ENCODE data around the gene CDKAL1. TPM values are rescaled to one million over a fixed set of nuclear protein-coding genes. Genes with fewer than 3 reads are reported as not detected.

Gene CDKAL1
- total RNA-seq, 1 donor from 2014 or later = 9.1 TPM

GRCh38 chr6:21198032-21198640 lies 663.9 kb downstream of the CDKAL1 start:
- Histone ChIP-seq H3K4me1 (peaks cover 23% of the 10 kb centered on the region), H3K4me3 (no peak overlapping the region), H3K9me3 (replicated peaks) (peaks cover 6% of the 10 kb centered on the region), H3K27me3 (ENCODE audit: low read depth) (no peaks in the 10 kb centered on the region), H3K36me3 (peaks cover 5% of the 10 kb centered on the region), H3K27ac (replicated peaks) (no peak overlapping the region)
- intact Hi-C loops (cut with micrococcal nuclease) = no loop called here
- no peak for DNase-seq
- TF ChIP-seq CTCF (IDR thresholded peaks at IDR 0.05; ENCODE audit: borderline replicate concordance) = no peak

DNA sequence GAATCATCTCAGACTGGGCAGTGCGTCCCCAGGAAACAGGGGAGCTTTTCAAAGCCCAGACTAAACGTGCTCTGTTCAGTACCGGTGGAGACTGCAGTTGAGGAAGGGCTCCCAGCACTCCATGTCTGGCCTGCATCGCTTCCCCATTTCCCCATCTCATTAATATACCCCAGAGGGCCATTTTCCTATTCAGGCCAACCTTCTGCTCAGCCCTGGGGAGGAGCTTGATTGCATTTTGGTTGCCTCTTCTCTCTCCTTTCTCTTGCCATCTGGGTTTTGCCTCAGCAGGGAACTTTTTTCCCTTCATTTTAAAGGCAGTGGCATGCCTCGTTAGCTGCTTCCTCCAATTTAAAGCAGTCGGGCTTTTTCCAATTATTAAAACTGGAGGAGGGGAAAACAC lies 665.0 kb downstream of the CDKAL1 start:
- no peak for DNase-seq
- Histone ChIP-seq H3K36me3 (peaks cover 5% of the 10 kb centered on the region), H3K9me3 (replicated peaks) (no peaks in the 10 kb centered on the region), H3K4me1 (peaks cover 23% of the 10 kb centered on the region), H3K27ac (replicated peaks) (no peak overlapping the region), H3K4me3 (no peak overlapping the region), H3K27me3 (ENCODE audit: low read depth) (no peaks in the 10 kb centered on the region)
- intact Hi-C loops (cut with micrococcal nuclease) = no loop called here
- no peak for TF ChIP-seq CTCF (IDR thresholded peaks at IDR 0.05; ENCODE audit: borderline replicate concordance)

DNA sequence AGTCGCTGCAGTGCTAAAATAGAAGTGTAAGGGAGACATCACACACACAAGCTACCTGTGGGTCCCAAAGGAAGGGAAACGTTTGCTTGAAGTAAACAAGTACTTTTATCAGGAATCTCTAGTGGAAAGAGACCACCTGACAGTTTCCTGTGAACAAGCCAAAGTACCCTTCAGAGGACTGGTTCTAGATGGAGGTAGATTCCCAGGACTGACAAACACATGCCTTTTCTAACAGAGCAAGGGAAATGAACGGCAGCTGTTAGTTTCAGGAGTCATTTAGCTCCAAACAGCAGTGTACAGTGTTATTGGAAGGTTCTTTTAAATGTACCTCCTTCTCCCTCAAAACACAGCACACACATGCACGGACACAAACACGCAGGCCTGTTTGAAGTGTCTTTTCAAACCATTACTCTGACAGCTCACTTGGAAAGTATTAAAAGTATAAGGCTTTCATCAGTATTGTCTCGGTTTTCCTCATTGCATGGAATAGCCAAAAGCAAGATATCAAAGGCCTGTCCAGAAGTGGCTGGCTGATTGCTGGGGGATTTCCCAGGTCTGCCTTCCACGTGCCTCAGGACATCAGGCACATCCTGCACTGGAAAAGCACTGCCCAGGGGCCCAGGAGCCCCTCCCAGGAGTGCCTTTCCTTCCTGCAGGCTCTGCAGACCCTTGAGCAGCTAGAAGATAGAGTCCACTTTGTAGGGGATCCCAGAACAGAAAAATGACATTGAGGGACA lies 666.0 kb downstream of the CDKAL1 start:
- peaks cover 10% of the 10 kb centered on the region for H3K36me3 ChIP-seq
- no peaks in the 10 kb centered on the region for H3K27me3 ChIP-seq (ENCODE audit: low read depth)
- H3K4me3 ChIP-seq = no peak overlapping the region
- peaks cover 23% of the 10 kb centered on the region for H3K4me1 ChIP-seq
- H3K27ac ChIP-seq (replicated peaks) = no peak overlapping the region
- no peaks in the 10 kb centered on the region for H3K9me3 ChIP-seq (replicated peaks)
- intact Hi-C loops (cut with micrococcal nuclease) = no loop called here
- no peak for DNase-seq
- TF ChIP-seq CTCF (IDR thresholded peaks at IDR 0.05; ENCODE audit: borderline replicate concordance) = no peak

GRCh38 chr6:21201187-21201586 lies 666.9 kb downstream of the CDKAL1 start:
- no peak overlapping the region for H3K4me3 ChIP-seq
- H3K27me3 ChIP-seq (ENCODE audit: low read depth) = no peaks in the 10 kb centered on the region
- H3K27ac ChIP-seq (replicated peaks) = no peak overlapping the region
- intact Hi-C loops (cut with micrococcal nuclease) = no loop called here
- no peak for TF ChIP-seq CTCF (IDR thresholded peaks at IDR 0.05; ENCODE audit: borderline replicate concordance)
- H3K4me1 ChIP-seq = peaks cover 23% of the 10 kb centered on the region
- H3K9me3 ChIP-seq (replicated peaks) = no peaks in the 10 kb centered on the region
- H3K36me3 ChIP-seq = peaks cover 10% of the 10 kb centered on the region
- no peak for DNase-seq

GRCh38 chr6:21201637-21202350 lies 667.5 kb downstream of the CDKAL1 start:
- Histone ChIP-seq H3K36me3 (peaks cover 10% of the 10 kb centered on the region), H3K27me3 (ENCODE audit: low read depth) (no peaks in the 10 kb centered on the region), H3K27ac (replicated peaks) (no peak overlapping the region), H3K9me3 (replicated peaks) (no peaks in the 10 kb centered on the region), H3K4me1 (peaks cover 23% of the 10 kb centered on the region), H3K4me3 (no peak overlapping the region)
- TF ChIP-seq CTCF (IDR thresholded peaks at IDR 0.05; ENCODE audit: borderline replicate concordance) = no peak
- DNase-seq = no peak
- intact Hi-C loops (cut with micrococcal nuclease) = no loop called here
